ENCODE results near the gene CHIA.
"Not testable (repeated sequence)": the region's sequence is repeated elsewhere in the genome, so short reads cannot be mapped to it uniquely, and the experiment has no call there.

CHIA gene

DNA sequence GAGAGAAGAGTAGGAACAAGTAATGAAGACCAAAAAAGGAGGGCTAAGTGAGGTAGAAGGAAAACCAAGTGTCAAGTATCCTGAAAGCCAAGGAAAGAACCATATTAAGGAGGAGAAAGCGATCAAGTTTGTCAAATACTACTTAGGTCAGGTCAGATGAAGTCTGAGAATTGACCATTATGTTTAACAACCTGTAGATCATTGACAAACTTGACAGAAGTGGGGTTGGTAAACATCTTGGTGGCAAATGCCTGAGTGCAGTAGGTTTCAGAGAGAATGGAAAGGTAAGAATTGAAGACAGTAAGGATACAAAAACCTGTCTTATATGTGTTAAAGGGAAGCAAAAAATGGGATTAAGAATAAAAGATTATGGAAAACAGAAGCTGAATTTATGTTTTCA lies 3.7 kb upstream of the CHIA start:
- no peak for DNase-seq

DNA sequence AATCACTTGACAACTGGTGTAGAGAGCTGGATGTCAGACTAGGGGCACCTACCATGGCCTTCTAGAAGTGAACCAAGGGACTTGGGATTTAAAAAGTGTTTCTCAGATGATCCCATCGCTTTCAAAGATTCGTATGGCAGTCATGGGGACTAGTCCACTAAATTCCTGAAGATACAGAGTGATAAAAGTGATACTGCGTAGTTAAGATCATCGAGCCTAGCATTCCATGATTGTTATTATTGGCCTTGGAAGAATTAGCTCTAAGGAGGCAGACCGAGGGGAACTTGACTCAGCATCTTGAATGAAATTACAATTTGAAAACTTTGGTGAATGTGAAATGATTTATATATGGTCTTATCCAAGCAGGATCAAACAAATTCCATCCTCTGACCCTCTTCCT lies 1.3 kb upstream of the CHIA start:
- DNase-seq, result no peak

DNA sequence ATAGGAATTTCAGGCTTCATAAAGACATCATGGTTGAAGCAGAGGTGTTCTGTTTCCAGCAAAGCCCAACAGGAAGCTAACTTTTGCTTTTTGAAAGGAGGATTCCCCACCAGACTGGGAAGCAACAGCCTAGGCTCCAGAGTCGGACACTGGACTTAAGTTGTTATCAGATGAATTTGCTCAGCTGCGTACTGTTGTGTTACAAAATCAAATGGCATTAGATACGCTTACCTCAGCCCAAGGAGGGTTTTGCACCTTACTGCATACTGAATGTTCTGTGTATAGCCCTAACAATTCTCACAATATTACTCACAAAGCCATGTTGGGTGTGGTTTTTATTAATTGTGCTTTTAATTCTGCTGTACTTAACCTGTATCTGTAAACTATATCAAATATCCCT lies 547 bp upstream of the CHIA start:
- no peak for DNase-seq

- DNase-seq, result no peak
Measured at GRCh38 chr1:111294390-111294789, 3.7 kb downstream of the CHIA start.

DNA sequence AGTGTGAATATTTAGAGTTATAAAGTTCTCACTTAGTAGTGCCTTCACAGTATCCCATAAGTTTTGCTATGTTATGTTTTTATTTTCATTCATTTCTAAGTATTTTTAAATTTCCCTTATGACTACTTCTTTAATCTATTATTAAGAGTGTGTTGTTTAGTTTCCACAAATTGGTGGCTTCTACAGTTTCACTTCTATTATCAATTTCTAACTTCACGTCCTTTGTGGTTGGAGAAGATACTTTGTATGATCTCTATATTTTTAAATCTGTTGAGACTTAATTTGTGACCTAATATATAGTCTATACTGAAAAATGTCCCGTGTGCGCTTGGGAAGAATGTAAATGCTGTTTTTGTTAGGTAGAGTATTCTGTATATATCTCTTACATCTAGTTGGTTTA lies 11.7 kb downstream of the CHIA start:
- no peak for DNase-seq

DNA sequence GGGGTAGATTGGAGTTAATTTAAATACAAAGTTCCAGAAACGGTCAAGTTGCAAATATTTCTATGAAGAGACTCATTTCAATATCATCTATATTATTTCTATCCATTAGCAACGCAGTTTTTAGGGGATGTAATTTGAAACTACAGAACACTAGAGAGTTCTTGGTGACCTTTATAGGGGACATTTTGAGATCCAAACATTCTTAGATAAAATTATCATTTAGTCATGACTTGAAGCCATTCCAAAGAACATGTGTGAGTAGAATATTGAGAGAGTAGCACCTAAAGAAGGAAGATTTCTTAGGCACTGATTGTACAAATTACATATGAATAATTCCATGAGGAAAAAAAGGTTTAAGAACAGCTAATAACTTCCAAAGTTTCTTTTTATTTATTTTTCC lies 19.0 kb downstream of the CHIA start:
- no peak for DNase-seq

GRCh38 chr1:111318523-111318922 lies 27.9 kb downstream of the CHIA start:
- no peak for DNase-seq

- DNase-seq, result no peak
Measured at GRCh38 chr1:111320066-111320879, 29.6 kb downstream of the CHIA start.

DNA sequence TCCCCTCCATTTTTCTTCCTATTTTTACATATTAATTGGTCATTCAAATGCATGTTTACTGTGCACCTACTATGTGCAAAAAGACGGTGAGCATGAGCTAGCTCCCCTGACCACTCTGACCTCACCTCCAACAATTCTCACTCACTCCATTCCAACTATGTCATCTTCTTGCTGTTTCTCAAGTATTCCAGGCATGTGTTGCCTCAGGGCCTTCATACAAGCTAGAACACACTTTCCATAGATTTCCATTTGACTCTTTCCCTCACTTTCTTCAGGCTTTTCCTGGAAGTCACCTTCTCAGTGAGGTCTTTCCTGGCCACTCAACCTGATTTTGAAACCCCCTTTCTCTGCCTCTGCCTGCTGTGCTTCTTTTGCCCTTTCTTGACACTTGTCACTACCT lies 32.6 kb downstream of the CHIA start:
- no peak for DNase-seq

DNA sequence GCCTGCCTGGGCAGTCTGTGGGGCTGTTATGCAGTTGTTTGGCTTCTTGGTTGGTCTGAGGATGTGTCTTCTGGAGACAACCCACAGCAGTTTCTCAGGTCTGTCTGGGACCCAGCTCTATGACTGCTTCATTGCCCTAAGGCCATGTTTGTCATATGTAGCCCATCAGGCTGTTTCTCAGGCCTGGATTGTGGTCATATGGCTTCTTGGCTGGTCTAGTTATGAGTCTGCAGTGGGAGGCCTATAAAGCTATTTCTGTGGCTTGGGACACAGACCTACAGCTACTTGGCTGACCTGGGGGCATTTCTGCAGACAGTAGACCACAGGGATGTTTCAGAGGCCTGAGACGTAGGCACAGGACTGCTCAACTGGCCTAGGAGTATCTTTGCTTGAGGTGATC lies 41.5 kb downstream of the CHIA start:
- DNase-seq, result no peak

DNA sequence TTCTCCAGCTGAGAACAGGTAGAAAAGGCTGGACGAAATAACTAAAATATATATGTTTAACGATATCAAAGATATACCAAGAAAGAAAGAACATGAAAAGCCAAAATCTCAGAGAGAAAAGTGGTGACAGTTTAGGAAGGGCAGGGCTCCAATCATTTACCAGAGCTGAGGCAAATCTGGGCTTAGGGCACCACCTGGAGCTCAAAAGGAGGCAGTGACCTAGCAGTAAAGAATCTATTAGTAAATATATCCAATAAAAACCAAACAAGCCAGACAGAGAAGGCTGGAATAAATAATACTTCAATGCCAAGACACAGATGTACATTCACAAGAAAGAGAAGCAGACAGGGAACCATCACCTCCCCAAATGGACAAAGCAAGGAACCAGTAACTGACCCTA lies 43.5 kb downstream of the CHIA start:
- DNase-seq, result peak in 2 of 3 experiments; percentile 21 to 46

DNA sequence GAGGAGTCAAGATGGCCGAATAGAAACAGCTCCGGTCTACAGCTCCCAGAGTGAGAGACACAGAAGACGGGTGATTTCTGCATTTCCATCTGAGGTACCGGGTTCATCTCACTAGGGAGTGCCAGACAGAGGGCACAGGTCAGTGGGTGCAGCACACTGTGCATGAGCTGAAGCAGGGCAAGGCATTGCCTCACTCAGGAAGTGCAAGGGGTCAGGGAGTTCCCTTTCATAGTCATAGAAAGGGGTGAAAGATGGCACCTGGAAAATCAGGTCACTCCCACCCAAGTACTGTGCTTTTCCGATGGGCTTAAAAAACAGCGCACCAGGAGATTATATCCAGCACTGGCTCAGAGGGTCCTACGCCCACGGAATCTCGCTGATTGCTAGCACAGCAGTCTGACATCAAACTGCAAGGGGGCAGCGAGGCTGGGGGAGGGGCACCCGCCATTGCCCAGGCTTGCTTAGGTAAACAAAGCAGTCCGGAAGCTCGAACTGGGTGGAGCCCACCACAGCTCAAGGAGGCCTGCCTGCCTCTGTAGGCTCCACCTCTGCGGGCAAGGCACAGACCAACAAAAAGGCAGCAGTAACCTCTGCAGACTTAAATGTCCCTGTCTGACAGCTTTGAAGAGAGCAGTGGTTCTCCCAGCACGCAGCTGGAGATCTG lies 44.7 kb downstream of the CHIA start:
- not testable (repeated sequence) for DNase-seq

DNA sequence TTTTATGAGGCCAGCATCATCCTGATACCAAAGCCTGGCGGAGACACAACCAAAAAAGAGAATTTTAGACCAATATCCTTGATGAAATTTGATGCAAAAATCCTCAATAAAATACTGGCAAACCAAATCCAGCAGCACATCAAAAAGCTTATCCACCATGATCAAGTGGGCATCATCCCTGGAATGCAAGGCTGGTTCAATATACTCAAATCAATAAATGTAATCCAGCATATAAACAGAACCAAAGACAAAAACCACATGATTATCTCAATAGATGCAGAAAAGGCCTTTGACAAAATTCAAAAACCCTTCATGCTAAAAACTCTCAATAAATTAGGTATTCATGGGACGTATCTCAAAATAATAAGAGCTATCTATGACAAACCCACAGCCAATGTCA lies 48.2 kb downstream of the CHIA start:
- not testable (repeated sequence) for DNase-seq

DNA sequence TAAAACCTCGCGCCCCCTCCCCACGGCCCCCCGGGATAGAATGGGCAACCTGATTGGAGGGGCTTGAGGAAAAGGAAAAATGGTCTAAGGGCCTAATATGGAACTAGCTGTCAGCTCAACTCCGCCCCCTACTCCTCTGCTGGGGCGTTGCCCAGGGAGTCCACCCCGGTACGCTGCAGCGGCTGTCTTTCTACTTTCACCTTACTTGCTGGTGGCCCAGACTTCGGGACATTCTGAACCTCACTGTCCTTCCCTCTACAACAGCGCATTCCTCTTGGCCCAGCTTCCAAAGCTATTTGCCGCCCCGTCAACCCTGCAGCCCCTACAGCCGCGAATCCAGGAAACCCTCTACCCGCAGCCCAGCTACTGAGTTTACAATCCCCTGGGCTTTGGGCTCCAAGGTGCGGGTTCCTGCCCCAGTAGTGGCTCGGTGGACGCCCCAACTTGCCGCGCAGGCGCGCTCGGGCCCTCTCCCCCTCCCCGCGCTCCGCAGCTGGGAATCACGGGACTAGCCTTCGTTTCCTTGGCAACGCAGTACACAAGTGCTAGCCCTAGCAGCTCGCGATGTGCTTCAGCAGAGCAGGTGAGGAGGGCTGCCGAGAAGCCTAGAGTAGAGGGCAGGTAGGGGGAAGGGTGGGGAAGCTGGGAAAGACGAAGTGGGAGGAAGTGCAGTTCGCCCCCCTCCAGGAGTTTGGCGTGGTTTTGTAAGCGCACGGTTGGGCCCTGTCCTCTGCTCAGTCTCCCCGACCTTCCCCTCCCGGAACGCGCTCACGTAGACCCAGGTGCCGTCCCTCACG lies 55.6 kb downstream of the CHIA start:
- peak; percentile 85 to 96 (median 95) for DNase-seq

DNA sequence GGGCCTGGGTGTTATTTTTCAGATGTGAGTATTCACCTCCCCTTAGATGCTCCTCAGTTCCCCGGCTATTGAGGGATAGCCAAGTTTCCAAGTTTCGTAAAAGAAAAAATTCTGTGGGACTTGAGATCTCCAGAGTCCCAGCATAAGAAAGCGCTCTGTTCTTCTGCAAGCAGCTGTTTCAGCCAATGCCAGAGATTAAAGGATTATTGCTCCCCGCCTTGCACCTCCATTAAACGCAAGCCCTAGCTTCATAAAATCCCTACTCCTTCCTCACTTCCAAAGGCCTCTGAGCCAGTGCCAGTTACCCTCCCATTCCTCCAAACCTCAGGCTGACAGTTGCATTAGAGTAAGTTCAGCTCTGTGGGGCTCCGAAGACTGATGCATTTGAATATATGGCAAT lies 56.4 kb downstream of the CHIA start:
- no peak for DNase-seq

DNA sequence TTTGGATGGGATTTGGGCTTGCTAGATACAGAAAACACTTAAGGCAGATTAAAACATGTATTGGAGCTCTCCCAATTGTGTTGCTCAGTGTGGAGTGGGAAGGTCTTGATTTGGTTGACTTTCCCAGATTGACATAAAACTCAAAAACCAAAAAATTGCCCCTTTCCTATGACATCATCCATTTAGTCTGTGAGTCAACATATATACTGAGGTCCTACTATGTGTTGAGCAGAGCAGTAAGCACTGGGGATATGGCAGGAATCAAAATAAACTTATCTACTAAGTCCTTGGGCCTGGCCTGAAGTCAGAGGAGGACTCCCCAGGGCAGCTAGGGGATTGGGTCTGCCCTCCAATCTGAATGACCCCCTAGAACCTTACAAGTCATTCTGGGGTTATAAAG lies 61.0 kb downstream of the CHIA start:
- DNase-seq, result no peak

DNA sequence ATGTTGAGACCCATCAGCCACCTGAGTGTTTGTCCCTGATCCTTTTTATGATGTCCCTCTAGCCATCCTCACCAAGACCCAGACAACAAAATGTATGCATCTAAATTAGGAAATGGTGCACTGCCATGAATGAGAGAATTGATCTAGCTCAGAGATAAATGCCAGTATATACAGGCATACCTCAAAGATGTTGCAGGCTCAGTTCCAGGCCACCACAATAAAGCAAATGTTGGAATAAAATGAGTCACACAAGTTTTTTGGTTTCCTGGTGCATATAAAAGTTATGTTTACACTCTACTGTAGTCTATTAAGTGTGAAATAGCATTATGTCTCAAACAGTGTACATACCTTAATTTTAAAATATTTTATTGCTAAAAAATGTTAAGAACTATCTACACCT lies 63.9 kb downstream of the CHIA start:
- DNase-seq, result no peak

DNA sequence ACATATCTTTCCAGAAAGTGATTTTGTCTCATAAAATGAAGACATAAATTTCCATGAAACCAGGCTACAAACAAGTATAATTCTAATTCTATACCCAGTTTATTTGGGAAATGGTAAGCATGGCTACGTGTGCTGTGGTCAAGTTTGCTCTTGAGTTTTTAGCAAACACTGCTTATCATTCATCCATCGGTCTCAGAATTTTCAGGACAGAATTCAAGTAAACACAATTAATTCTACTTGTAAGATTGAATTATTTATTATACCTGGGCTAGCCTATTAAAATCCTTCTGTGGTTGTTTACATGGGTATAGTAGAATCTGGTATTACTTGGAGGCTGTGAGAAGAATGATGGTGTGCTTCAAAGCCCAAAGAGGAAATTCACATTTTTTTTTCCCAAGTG lies 68.3 kb downstream of the CHIA start:
- DNase-seq, result no peak

DNA sequence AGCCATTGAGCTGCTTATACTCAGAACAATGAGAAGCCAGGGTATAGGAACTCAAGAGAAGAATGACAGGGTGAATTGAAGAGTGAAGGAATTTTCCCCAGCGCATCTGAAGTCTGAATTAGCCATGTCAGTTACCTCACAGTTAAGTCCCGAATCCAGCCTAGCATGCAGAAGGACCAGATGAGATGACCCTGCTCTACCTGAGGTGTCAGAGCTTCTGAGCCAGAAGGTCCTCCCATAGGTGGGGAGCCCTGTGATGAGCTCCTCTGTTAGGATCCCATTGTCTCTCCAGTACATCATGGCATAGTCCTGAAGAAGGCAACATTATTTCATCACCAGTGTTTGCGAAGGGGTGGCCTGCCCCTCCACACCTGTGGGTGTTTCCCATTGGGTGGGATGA lies 68.7 kb downstream of the CHIA start:
- no peak for DNase-seq

GRCh38 chr1:111360257-111360656 lies 69.6 kb downstream of the CHIA start:
- not testable (repeated sequence) for DNase-seq

- DNase-seq, result no peak
Measured at GRCh38 chr1:111361761-111362160, 71.1 kb downstream of the CHIA start.

- peak in 1 of 3 experiments; percentile 17 for DNase-seq
Measured at GRCh38 chr1:111364690-111365089, 74.0 kb downstream of the CHIA start.

- no peak for DNase-seq
Measured at GRCh38 chr1:111366256-111366655, 75.6 kb downstream of the CHIA start.

DNA sequence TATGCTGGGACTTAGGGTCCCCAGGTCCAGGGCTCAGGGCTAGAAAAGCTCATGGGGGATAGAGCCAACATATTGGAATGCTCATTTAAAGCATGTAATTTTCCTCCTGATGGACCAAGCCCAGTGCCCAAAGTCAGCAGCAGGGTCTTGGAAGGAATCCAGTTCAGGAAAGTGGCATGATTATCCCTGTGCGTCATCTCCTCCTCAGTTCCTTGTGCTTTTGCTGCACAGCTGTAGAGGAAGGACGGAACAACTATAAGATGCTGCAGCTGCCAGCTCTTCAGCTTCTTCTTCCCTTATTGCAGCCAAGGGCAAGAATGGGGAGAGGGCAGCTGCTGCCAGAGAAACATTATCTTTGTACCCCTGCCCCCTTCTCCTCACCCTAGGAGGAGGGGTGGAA lies 78.5 kb downstream of the CHIA start:
- DNase-seq, result no peak
